ENCODE measurements around the gene SSTR3. TPM values are rescaled to one million over a fixed set of nuclear protein-coding genes. Genes with fewer than 3 reads are reported as not detected.

The SSTR3 gene
- total and polyA plus RNA-seq, 2 experiments from 2014 or later = not detected

GRCh38 chr22:37154925-37155712 lies 57.2 kb downstream of the SSTR3 start:
- Histone ChIP-seq H3K9ac (no peak overlapping the region), H3K27ac (no peak overlapping the region), H3K79me2 (ENCODE audit: insufficient read depth) (no peaks in the 10 kb centered on the region), H3K9me3 (ENCODE audit: low read depth) (no peaks in the 10 kb centered on the region), H2AFZ (no peak overlapping the region), H3K4me2 (ENCODE audit: unreplicated experiment) (no peak overlapping the region), H3K27me3 (replicated peaks; ENCODE audit: insufficient read depth) (peaks cover 17% of the 10 kb centered on the region; the same call in 1 of the 2 replicates), H4K20me1 (ENCODE audit: insufficient read depth) (no peaks in the 10 kb centered on the region), H3K4me1 (ENCODE audit: insufficient read depth) (peaks cover 10% of the 10 kb centered on the region; the same call in 1 of the 2 replicates), H3K36me3 (ENCODE audit: low read depth) (no peaks in the 10 kb centered on the region), H3F3A (ENCODE audit: insufficient read depth) (peaks cover 8% of the 10 kb centered on the region), H3K4me3 (no peak overlapping the region), H3K9me2 (ENCODE audit: insufficient read depth) (no peaks in the 10 kb centered on the region)
- no peak for DNase-seq
- 68 to 71% methylated on average over 7 of the region's 7 CpGs for WGBS, 2 experiments (ENCODE audit: low coverage in 1 of 2, low lambda C conversion rate in 2 of 2, missing lambda C conversion rate in 2 of 2)
- in situ Hi-C loops (cut with MboI) = no loop called here
- no peak for TF ChIP-seq EZH2phosphoT487 (IDR thresholded peaks at IDR 0.05; ENCODE audit: insufficient read depth, low read depth)
- TF ChIP-seq EZH2 (IDR thresholded peaks at IDR 0.05; ENCODE audit: insufficient read depth, poor library complexity, severe bottlenecking) = no peak

Small RNA genes lying within 50 kb of the gene (small RNA-seq; reads per million reads assigned to genes)
- gene Z82188.1 (ENCODE audit: low read depth, low replicate concordance) = not detected

Other genes with a start within 250 kb of the SSTR3 start
- 44.5 and 46.7 TPM in 2 replicates for gene TST, start 193.0 kb downstream of the SSTR3 start, total RNA-seq (2014; rRNA removed; shearing (Covaris generic))
- 16.9 and 17.2 TPM in 2 replicates for gene TST, start 193.0 kb downstream of the SSTR3 start, polyA plus RNA-seq (2016; fragmentation: Nextera tagmentation; extraction: Ambion mirVana)
- 68.2 and 72.0 TPM in 2 replicates for gene MPST, start 192.7 kb downstream of the SSTR3 start, total RNA-seq (2014; rRNA removed; shearing (Covaris generic))
- gene MPST, start 192.7 kb downstream of the SSTR3 start, polyA plus RNA-seq (2016; fragmentation: Nextera tagmentation; extraction: Ambion mirVana) = 48.5 and 50.1 TPM in 2 replicates
- gene KCTD17, start 160.7 kb downstream of the SSTR3 start, total RNA-seq (2014; rRNA removed; shearing (Covaris generic)) = 54.8 and 59.6 TPM in 2 replicates
- gene KCTD17, start 160.7 kb downstream of the SSTR3 start, polyA plus RNA-seq (2016; fragmentation: Nextera tagmentation; extraction: Ambion mirVana) = 41.6 and 45.7 TPM in 2 replicates
- not detected in 2 replicates for gene TMPRSS6, start 102.8 kb downstream of the SSTR3 start, total RNA-seq (2014; rRNA removed; shearing (Covaris generic))
- gene TMPRSS6, start 102.8 kb downstream of the SSTR3 start, polyA plus RNA-seq (2016; fragmentation: Nextera tagmentation; extraction: Ambion mirVana) = 0.05 and 0.08 TPM in 2 replicates
- not detected in 2 replicates for gene IL2RB, start 62.6 kb downstream of the SSTR3 start, total RNA-seq (2014; rRNA removed; shearing (Covaris generic))
- gene IL2RB, start 62.6 kb downstream of the SSTR3 start, polyA plus RNA-seq (2016; fragmentation: Nextera tagmentation; extraction: Ambion mirVana) = 0.15 and 0.19 TPM in 2 replicates
- gene C1QTNF6, start 24.2 kb downstream of the SSTR3 start, total RNA-seq (2014; rRNA removed; shearing (Covaris generic)) = 3.4 and 4.0 TPM in 2 replicates
- gene C1QTNF6, start 24.2 kb downstream of the SSTR3 start, polyA plus RNA-seq (2016; fragmentation: Nextera tagmentation; extraction: Ambion mirVana) = 8.9 and 9.8 TPM in 2 replicates
- 32.8 and 35.1 TPM in 2 replicates for gene RAC2, start 31.8 kb upstream of the SSTR3 start, total RNA-seq (2014; rRNA removed; shearing (Covaris generic))
- gene RAC2, start 31.8 kb upstream of the SSTR3 start, polyA plus RNA-seq (2016; fragmentation: Nextera tagmentation; extraction: Ambion mirVana) = 34.9 and 36.3 TPM in 2 replicates
- gene CYTH4, start 70.0 kb upstream of the SSTR3 start, total RNA-seq (2014; rRNA removed; shearing (Covaris generic)) = not detected in 2 replicates
- gene CYTH4, start 70.0 kb upstream of the SSTR3 start, polyA plus RNA-seq (2016; fragmentation: Nextera tagmentation; extraction: Ambion mirVana) = not detected in 2 replicates
- 0.89 and 1.1 TPM in 2 replicates for gene ELFN2, start 215.0 kb upstream of the SSTR3 start, total RNA-seq (2014; rRNA removed; shearing (Covaris generic))
- 0.19 and 0.48 TPM in 2 replicates for gene ELFN2, start 215.0 kb upstream of the SSTR3 start, polyA plus RNA-seq (2016; fragmentation: Nextera tagmentation; extraction: Ambion mirVana)

Data from GM23248 (cell line).